Measurements from ENCODE around the gene CYCS. TPM values are rescaled to one million over a fixed set of nuclear protein-coding genes. Genes with fewer than 3 reads are reported as not detected.

CYCS gene
- total RNA-seq, 2 experiments from 2014 or later = 393 to 409 TPM

Other genes starting within 250 kb of the CYCS start
- 10 to 100 TPM; 40.8 to 44.1 TPM for gene OSBPL3, start 145.1 kb downstream of the CYCS start, total RNA-seq
- not detected for gene NPVF, start 103.2 kb upstream of the CYCS start, total RNA-seq